GM21381 (cell line): ENCODE measurements around the gene CRY2.
"Not testable (repeated sequence)": the region's sequence is repeated elsewhere in the genome, so short reads cannot be mapped to it uniquely, and the experiment has no call there.

Source experiments
- ATAC-seq: cut with Tn5 transposase; IDR thresholded peaks from one replicate; pipeline ENCODE4 v1.9.1; 2021; ENCODE audit warnings: mild to moderate bottlenecking, moderate library complexity; ENCODE audit not compliant: unreplicated experiment

CRY2 gene

DNA sequence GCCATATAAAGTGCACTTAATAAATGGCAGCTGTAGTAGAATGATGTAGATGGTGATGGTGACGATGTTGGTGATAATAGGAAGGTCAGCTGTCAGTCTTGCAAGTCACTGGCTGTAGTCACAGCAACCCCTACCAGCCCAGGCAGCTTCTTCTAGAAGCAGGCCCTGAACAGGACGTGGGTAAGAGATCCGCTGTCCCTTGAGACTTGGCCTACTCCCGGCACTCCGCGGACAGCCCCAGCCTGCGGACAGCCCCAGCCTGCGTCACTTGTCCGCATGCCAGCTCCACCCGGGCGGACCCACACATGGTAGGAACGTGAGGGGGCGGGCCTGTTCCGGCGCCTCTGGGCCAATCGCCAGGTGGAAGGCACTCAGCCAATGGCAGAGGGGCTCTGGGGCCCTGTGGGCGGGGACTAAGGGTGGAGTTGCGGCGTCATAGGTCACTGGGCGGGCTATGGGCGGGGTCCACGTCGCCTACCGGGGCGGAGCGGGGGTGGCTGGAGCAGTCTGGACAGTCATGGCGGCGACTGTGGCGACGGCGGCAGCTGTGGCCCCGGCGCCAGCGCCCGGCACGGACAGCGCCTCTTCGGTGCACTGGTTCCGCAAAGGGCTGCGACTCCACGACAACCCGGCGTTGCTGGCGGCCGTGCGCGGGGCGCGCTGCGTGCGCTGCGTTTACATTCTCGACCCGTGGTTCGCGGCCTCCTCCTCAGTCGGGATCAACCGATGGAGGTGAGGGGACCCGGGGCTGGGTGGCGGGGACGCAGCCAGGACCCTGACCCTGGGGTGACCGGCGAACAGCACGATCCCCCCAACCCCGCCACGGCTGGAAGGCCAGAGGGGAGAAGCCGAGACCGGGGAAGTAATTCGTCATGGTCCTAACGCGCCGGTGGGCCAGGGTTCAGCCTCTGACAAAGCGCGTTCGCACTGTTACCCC lies at the start of gene CRY2:
TSS of gene CRY2 (plus strand) at position 502 of the 937 bp plus-strand sequence. CDS start at position 518, 16 bp downstream.
- peak; percentile 92 for ATAC-seq

DNA sequence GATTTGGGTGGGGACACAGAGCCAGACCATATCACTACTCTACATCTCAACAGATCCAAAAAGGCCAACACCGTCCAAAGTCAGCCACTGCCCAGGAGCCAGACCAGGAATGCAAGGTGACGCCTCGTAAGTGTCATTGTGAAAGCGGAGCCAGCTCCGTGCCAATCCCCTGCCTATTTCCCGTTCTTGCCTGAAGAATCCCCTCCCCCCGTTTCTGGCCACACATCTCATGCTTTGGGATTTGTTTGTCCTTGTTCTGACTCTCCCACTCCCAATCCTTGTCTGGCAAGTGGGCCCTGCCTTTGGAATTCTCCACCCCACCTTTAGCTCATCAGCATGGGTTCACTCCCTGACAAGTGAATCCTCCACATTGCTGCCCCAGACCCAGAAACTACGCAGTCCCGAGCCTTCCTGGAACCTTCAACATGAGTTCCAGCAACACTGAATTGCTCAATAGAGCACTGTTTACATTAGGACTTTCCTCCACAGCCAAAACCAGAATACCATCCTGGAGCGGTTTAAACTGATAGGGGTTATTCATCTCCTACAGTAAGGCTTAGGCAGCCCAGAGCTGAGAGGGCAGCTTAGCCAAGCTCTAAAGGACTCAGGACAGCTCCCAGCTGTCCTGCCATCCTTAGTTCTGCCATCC lies 48.4 kb upstream of the CRY2 start:
- ATAC-seq, result no peak

DNA sequence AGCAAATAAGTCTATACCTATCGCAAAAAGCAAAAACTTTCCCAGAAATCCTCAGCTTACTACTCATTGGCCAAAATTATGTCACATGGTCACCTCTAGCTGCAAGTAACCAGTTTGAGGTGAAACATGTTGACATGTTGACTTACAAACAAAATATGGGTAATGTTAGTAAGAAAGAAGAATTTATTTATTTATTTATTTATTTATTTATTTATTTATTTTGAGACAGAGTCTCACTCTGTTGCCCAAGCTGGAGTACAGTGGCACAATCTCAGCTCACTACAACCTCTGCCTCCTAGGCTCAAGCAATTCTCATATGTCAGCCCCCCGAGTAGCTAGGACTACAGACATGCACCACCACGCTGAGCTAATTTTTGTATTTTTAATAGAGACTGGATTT lies 47.7 kb upstream of the CRY2 start:
- no peak for ATAC-seq

DNA sequence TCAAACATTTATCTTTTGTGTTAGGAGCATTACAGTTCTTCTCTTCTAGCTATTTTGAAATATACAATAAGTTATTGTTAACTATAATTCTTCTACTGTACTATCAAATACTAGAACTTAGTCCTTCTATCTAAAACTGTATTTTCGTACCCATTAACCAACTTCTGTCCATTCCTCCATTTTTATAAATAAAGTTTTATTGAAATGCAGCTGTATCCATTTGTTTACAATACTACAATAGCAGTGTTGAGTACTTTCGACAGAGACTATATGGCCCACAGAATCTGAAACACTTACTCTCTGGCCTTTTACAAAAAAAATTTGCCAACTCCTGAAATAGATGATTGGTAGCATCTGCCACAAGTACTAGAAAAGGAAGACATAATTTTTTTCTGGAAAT lies 47.0 kb upstream of the CRY2 start:
- no peak for ATAC-seq

DNA sequence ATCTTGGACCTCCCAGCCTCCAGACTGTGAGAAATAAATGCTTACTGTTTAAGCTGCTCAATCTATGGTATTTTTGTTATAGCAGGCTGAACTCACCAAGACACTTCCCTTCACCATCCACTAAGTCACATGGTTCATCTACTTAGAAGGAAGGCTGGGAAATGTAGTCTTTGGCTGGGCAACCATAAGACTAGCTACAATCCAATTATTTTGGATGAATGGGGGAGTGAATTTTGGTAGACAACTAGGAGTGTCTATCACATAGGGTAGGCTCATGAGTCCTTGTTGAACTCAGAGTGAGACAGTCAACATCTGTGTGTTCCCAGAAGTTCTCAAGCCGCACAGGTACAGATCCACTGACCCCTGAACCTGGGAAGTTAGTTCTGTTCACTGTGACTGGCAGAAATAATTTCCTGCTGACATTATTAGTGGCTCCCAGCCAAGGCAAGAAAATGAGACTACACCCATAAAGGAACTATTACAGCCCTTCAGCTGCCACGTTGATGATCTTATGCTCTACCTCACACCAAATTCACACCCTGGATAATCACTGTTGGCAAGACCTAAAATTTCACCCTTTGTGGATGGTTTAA lies 45.5 kb upstream of the CRY2 start:
- no peak for ATAC-seq

DNA sequence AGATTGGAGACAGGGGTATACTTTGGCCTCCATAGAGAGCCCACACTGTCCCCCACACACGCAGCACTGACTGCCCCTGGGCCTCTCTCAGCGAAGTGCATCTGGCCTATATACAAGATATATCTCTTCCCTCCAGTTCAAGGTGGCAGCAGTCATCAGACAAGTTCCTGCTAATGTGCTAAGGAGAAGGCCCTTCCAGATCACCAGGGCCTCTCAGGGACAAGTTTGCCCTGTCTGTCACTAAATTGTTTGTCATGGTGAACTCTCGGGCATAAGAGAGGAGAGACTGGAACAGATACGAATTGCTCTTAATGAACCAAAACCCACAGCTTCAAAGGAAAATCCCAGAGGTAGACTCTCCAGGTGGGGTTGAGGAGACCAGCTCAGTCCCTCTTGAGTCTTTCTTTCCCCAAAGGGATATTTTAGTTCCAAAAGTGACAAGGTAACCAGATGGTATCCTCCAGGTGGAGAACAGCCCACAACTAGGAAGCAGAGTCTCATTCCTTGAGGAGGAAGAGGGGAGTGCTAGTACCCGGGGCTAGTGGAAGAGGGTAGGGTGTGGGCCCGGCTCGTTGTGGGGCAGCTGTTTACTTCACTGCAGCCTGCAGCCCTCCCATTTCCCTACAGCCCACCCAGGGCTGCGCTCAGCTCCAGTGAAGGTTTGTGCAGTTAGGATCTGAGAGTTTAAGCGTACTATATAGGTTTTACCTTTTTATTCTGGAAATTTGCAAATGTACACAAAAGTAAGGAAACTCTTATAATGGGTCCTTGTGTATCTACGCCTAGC lies 44.6 kb upstream of the CRY2 start:
- no peak for ATAC-seq

DNA sequence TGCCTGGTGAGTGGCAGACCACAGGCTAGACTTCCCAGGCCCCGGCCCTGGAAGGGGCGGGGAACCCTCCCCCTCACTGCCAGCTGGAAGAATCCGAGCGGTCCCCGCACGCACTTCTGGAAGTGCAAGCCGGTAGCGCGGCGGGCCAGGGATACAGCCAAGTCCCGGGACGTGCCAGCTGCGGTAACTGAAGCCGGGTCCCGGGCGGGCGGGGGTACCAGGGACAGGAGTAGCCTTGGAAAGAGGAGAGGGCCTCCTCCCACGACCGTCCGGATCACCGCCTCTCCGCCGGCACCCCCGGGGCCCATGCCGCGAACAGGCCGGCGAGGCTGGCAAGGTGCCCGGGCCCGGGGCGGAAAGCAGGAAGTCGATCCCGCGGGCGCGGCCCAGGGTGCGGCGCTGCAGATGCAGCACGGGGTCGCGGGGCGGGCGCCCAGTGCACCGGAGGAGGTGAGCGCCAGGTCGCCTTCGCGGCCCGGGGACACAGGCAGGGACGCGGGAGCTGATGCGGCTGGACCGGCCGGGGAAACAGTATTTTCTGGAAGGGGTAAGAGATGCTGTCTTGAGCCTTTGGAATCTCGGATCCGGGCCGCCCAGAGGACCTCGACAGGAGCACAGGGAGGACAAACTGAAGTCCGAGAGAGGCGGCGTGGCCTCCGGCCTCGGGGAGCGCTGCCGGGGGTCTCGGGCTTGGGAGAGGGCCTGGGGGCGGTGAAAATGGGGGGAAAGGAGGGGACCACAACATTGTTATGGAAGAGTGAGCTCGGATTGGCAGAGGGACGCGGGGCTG lies 43.1 kb upstream of the CRY2 start:
- ATAC-seq, result peak; percentile 10

DNA sequence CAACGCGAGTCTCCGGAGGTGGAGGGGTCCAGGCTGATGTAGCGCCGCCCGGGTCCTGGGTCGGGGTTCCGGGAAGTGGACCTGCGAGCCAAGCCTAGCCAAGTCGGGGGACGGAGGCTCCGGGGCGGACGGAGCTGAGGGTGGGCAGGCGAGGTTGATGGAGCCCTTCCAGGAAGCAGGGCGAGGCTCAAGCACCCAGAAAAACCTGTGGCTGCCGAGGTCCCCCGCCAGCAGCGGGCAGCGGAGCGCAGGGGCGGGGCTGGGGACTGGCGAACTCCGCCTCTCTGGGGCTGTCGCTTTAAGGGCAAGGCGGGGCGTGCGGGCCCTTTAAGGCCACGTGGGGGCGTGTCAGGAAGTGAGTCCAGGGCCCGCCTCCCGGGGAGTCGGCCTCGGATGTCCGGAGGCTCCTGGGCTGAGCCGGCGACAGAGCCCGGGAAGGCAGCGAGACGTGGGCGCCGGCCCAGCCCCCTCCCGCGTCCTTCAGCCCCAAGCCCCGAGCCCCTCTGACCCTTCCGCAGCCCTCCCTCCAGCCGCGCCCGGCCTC lies 42.4 kb upstream of the CRY2 start, which contains the start of gene SLC35C1:
TSS of gene SLC35C1 (plus strand) at position 389 of the 544 bp plus-strand sequence. CDS start 653 bp downstream, outside the sequence.
- ATAC-seq, result peak; percentile 93

DNA sequence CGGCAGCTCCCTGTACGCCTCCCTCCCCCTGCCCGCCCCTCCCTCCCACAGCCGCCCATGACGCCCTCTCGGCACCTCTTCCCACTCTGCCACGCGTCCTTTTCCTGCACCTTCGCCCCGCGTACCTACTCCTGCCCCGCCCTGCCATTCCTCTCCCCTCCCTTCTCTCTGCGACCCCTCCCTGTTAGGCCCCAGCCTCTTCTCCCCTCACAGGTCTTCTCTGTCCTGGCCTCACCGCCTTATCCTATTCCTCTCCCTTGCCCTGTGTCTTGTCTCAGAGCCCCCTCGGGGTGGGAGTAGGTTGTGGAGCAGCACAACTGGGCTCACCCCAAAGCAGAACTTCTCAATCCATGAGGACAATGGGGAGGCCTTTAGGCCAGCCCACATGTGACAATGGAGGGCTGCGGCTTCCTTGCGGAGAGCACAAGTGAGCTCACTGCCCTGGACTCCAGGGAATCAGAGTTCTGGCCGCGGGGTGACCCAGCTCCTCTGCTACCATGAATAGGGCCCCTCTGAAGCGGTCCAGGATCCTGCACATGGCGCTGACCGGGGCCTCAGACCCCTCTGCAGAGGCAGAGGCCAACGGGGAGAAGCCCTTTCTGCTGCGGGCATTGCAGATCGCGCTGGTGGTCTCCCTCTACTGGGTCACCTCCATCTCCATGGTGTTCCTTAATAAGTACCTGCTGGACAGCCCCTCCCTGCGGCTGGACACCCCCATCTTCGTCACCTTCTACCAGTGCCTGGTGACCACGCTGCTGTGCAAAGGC lies 41.8 kb upstream of the CRY2 start:
- ATAC-seq, result no peak

DNA sequence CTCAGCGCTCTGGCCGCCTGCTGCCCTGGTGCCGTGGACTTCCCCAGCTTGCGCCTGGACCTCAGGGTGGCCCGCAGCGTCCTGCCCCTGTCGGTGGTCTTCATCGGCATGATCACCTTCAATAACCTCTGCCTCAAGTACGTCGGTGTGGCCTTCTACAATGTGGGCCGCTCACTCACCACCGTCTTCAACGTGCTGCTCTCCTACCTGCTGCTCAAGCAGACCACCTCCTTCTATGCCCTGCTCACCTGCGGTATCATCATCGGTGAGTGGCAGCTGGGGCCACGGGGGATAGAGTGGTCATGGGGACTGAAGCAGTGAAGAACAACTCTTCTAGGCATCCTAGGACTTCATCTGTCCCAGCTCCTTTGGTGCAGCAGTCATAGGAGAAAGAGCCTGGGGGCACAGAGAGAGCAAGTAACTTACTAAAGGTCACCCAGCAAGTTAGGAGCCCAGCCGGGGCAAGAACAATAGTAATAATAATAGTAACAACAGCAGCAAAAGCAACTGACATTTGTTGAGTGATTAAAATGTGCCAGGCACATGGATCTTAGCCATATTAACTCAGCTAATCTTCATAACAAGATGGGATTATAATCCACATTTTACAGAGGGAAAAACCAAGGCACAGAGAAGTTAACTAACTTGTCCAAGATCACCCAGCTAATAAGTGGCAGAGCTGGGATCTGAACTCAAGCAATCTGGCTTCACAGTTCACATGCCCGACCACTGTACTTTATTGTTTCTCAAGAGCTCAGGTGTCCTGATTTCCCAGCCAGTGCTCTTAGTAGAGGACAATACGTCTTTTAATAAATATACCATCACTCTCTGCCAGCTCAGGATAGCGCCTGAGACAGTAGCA lies 41.0 kb upstream of the CRY2 start:
- no peak for ATAC-seq

DNA sequence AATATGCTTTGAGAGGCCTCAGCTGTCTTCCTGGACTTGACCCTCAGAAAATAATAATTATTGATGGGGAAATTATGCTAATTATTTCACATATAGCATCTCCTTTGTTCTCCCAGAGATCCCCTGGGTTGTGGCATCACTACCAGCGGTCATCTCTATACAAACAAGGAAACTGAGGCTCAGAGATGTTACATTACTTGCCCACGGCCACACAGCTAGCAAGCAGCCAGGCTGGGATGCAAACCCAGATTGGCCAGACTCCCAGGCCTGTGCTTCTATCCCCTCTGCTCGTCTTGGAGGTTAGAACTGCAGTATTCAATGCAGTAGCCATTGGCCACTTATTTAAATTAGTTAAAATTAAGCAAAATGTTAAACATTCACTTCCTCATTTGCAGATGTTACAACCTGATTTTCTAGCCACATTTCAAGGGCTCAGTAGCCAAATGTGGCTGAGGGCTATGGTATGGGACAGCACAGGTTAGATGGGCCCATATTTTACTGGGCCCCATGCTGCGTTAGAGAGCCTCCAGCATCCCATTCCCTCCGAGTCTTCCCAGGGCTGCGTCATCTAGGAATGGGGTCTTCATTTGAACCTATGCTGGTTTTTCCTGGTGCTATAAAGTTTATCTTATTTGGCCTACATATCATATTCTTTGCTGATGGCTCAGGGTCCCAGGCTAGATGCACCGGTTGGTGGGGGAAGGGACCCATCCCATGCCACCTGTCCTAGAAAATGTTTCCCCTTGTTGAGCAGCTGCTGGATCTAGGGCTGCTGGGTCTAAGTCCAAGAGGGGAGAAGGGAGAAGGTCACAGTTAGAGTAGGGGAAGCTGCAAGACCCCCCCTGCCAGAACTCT lies 40.1 kb upstream of the CRY2 start:
- ATAC-seq, result no peak

DNA sequence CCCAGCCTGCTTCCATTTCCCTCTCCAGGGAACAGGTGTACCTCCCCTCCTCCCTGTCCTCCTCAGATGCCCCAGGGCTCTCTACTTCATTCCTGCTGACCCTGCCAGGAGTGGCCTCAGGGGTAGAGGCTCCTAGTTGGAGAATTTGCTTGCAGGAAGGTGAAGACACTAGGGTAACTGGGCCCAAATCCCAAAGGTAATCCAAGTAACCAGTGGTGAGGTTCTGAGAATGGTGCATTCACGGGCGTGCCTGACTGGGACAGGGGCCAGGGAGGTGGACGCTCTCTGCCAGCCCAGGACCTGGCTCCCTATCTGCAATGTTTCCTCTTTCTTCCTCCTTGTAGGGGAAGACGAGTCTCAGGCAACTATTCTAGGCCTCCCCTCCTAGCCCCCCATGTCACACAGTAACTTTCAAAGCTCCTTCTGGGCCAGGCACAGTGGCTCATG lies 39.5 kb upstream of the CRY2 start:
- no peak for ATAC-seq

DNA sequence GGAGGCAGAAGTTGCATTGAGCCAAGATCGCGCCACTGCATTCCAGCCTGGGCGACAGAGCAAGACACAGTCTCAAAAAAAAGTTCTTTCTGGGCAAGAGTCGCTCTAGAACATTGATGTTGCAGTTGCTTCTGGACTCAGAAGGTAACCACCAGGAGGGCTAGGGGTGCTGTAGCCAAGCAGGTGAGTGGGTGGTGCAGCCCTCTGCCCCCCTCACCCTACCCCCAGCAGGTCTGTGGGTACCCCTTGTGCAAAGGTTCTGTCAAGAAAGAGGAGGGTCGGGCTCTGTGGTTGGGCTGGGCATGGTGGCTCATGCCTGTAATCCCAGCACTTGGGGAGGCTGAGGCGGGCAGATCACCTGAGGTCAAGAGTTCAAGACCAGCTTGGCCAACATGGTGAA lies 38.8 kb upstream of the CRY2 start:
- not testable (repeated sequence) for ATAC-seq

DNA sequence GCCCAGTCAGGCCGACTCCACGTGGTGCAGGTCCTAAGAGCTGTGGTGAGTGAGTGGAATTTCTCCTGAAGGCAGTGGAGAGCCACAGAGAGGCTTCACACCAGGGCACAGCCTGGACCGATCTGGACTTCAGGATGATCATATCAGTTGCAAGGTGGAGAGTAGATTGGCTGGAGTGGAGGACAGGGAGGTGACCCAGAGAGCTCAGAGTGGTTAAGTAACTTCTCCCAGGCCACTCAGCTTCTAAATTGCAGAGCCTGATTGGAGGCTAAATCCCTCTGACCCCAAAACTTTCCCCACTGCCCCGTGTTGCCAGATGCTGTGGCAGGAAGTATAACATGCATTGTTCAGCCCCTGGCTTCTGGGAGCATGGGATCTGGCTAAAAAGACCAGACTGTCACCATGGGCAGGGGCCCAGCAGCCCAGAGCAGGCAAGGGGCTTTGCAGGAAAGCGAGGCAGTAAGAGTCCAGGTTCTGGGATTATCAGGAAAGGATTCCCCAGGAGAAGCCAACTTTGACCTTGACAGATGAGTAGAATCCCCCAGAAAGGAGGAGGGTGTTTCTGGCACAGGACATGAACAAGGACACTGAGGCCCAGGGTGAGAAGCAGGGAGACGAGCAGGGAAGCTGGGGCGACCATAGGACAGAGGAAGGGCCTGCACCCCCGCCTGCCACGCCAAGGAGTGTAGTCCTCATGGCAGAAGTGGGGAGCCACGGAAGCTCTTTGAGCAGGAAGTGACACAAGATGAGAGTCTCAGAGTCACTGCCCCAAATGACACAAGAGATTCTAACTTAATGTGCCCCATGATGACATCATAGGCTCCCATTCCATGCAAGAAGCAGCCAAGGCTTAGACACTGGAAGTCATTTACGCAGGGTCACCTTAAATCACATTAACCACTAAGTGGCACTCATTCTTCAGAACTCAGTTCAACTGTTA lies 37.5 kb upstream of the CRY2 start:
- no peak for ATAC-seq

DNA sequence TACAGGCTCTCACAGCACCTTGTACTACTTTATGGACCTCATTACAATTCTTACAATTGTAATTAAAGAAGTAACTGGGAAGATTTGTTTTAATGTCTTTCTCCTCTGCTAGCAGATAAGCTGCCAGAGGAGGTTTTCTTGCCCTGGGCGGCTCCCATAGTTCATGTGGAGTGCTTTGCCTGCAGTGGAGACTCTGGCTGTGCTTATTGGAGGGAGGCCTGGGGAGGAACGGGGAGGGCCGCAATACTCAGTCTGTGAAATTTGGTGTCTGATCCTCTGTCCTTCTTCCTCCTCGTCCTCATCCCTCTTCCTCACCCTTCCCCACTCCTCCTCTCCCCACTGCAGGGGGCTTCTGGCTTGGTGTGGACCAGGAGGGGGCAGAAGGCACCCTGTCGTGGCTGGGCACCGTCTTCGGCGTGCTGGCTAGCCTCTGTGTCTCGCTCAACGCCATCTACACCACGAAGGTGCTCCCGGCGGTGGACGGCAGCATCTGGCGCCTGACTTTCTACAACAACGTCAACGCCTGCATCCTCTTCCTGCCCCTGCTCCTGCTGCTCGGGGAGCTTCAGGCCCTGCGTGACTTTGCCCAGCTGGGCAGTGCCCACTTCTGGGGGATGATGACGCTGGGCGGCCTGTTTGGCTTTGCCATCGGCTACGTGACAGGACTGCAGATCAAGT lies 36.7 kb upstream of the CRY2 start:
- ATAC-seq, result no peak

DNA sequence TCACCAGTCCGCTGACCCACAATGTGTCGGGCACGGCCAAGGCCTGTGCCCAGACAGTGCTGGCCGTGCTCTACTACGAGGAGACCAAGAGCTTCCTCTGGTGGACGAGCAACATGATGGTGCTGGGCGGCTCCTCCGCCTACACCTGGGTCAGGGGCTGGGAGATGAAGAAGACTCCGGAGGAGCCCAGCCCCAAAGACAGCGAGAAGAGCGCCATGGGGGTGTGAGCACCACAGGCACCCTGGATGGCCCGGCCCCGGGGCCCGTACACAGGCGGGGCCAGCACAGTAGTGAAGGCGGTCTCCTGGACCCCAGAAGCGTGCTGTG lies 36.2 kb upstream of the CRY2 start:
- no peak for ATAC-seq
